CD4-positive, alpha-beta T cell (primary cell): ENCODE data around the gene DRGX. TPM values are rescaled to one million over a fixed set of nuclear protein-coding genes. Genes with fewer than 3 reads are reported as not detected.

Experiments used
- ATAC-seq: fragments of 200-7000 bp; cut with Tn5 transposase; one replicate; pipeline ENCODE4 v1.10.0; 2022; ENCODE audit warnings: mild to moderate bottlenecking; ENCODE audit not compliant: poor library complexity
- CTCF ChIA-PET: fragments of 350-600 bp; sonication (Branson Sonifier 250); formaldehyde crosslinking; loops from one replicate; lab custom pipeline; 2021; ENCODE audit warnings: antibody characterized with exemption, inconsistent platforms; lab: Charles Lee
- POLR2A ChIA-PET: fragments of 350-600 bp; sonication (Branson Sonifier 250); formaldehyde crosslinking; loops from one replicate; lab custom pipeline; 2021; ENCODE audit warnings: antibody characterized with exemption, inconsistent platforms; lab: Charles Lee
- DNase-seq, 14 experiments: peaks; one replicate each; pipeline ENCODE4 v3.0.0-alpha.2; 2013 to 2020; ENCODE audit warnings: mixed read lengths in 2 of 14
- H3K27ac ChIP-seq, 2 donors: one replicate each; pipeline versions ENCODE4 v1.5.1 to v1.7.0; 2013; ENCODE audit warnings: low read length in 2 of 2, low read depth in 1 of 2, mild to moderate bottlenecking in 1 of 2
- H3K27me3 ChIP-seq, 2 experiments: 1 replicate in 1 of 2; 2 replicates in 1 of 2; pipeline versions ENCODE4 v1.6.1 to v1.7.0; 2013; ENCODE audit warnings: low read length in 2 of 2, control low read depth in 1 of 2, mild to moderate bottlenecking in 1 of 2, moderate library complexity in 1 of 2; ENCODE audit not compliant: insufficient read depth in 2 of 2, control insufficient read depth in 1 of 2
- H3K36me3 ChIP-seq: one replicate; pipeline ENCODE4 v1.6.1; 2013; ENCODE audit warnings: low read length, control low read depth; ENCODE audit not compliant: insufficient read depth
- H3K4me1 ChIP-seq: one replicate; pipeline ENCODE4 v1.6.1; 2013; ENCODE audit warnings: low read length, control low read depth; ENCODE audit not compliant: insufficient read depth
- H3K4me3 ChIP-seq: one replicate; pipeline ENCODE4 v1.5.1; 2013; ENCODE audit warnings: mild to moderate bottlenecking, low read length, moderate library complexity
- H3K9me3 ChIP-seq, 2 experiments: 1 replicate in 1 of 2; 2 replicates in 1 of 2; pipeline versions ENCODE4 v1.6.1 to v1.7.0; 2013; ENCODE audit warnings: low read length in 2 of 2, mild to moderate bottlenecking in 2 of 2, control low read depth in 1 of 2, moderate library complexity in 1 of 2; ENCODE audit not compliant: control insufficient read depth in 1 of 2, insufficient read depth in 1 of 2
- H3K27ac Mint-ChIP-seq: one replicate; pipeline ENCODE4 v1.8.0; 2020; ENCODE audit warnings: mixed read lengths
- H3K27me3 Mint-ChIP-seq: one replicate; pipeline ENCODE4 v1.8.0; 2021; ENCODE audit warnings: mixed read lengths
- H3K36me3 Mint-ChIP-seq: one replicate; pipeline ENCODE4 v1.8.0; 2021; ENCODE audit warnings: low read depth, mixed read lengths
- H3K4me1 Mint-ChIP-seq: one replicate; pipeline ENCODE4 v1.8.0; 2021; ENCODE audit warnings: low read depth, mixed read lengths
- H3K4me3 Mint-ChIP-seq: one replicate; pipeline ENCODE4 v1.8.0; 2020; ENCODE audit warnings: mild to moderate bottlenecking, mixed read lengths
- H3K9me3 Mint-ChIP-seq: one replicate; pipeline ENCODE4 v1.8.0; 2020; ENCODE audit warnings: mixed read lengths
- CTCF ChIP-seq: fragments of 200-600 bp; IDR thresholded peaks from one replicate; pipeline ENCODE4 v1.8.0; 2022; ENCODE audit warnings: antibody characterized with exemption, mild to moderate bottlenecking
- intact Hi-C, 2 experiments: fragments of 100-400 bp; cut with DNase I in 1 of 2; cut with micrococcal nuclease in 1 of 2; formaldehyde crosslinking; loops; one replicate each; pipeline versions ENCODE4 v1.15.1 to v1.9.0; 2023 to 2025; cut with DNase I, micrococcal nuclease
- total RNA-seq, 174 experiments: library from RNA in 2 of 174; stranded (reverse) in 2 of 174; gene quantifications; one replicate each; pipeline ENCODE4 v1.2.3 and lab custom pipeline; 2021 to 2026

The DRGX gene
- total RNA-seq, 2 experiments from 2014 or later, result not detected

- H3K4me1 Mint-ChIP-seq, result no peaks in the 10 kb centered on the region
- ATAC-seq, result no peak
- Histone ChIP-seq H3K27ac (no peak overlapping the region), H3K4me3 (no peak overlapping the region), H3K4me1 (no peaks in the 10 kb centered on the region), H3K27me3 (peaks cover 0 to 2% of the 10 kb centered on the region in 2 experiments), H3K9me3 (peaks cover 0 to 11% of the 10 kb centered on the region in 2 experiments), H3K36me3 (no peaks in the 10 kb centered on the region)
- no peak overlapping the region for H3K27ac Mint-ChIP-seq
- no peaks in the 10 kb centered on the region for H3K9me3 Mint-ChIP-seq
- H3K36me3 Mint-ChIP-seq, result no peaks in the 10 kb centered on the region
- DNase-seq, result no peak
- H3K27me3 Mint-ChIP-seq, result peaks cover 31% of the 10 kb centered on the region
- POLR2A ChIA-PET, result no interaction called here
- intact Hi-C loops, result no loop called here
- H3K4me3 Mint-ChIP-seq, result no peak overlapping the region
- CTCF ChIA-PET, result no interaction called here
- TF ChIP-seq CTCF, result no peak
Measured at GRCh38 chr10:49384268-49384953, 11.5 kb downstream of the DRGX start.

DNA sequence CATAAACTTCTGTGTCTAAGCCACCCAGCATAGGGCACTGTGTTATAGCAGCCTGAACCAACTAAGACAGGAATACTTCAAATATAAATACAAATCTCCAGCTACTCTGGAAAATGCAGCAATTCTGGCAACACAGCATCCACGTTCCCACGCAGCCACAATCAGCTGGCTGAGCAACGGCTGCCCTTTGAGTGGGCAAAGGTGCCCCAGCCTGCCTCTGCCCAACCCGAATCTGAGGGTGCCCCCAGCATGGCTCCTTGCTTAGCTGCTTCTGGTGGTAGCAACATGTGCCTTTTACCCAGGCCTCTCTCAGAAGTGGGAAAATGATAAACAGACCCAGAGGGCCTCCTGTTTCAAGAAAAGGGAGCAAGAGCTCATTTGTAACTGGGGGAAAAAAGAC lies 12.0 kb downstream of the DRGX start:
- Histone ChIP-seq H3K27ac (no peak overlapping the region), H3K36me3 (no peaks in the 10 kb centered on the region), H3K4me3 (no peak overlapping the region), H3K27me3 (peaks cover 0 to 2% of the 10 kb centered on the region in 2 experiments), H3K4me1 (no peaks in the 10 kb centered on the region), H3K9me3 (peaks cover 0 to 11% of the 10 kb centered on the region in 2 experiments)
- Mint-ChIP-seq H3K4me1 (no peaks in the 10 kb centered on the region), H3K9me3 (no peaks in the 10 kb centered on the region), H3K36me3 (no peaks in the 10 kb centered on the region), H3K27me3 (peaks cover 27% of the 10 kb centered on the region), H3K27ac (no peak overlapping the region), H3K4me3 (no peak overlapping the region)
- DNase-seq (no peak), ATAC-seq (no peak)
- ChIA-PET POLR2A (no interaction called here), CTCF (no interaction called here)
- intact Hi-C loops, result no loop called here
- no peak for TF ChIP-seq CTCF

GRCh38 chr10:49382826-49383225 lies 13.1 kb downstream of the DRGX start:
- no peaks in the 10 kb centered on the region for H3K36me3 Mint-ChIP-seq
- no peak for DNase-seq
- H3K4me3 Mint-ChIP-seq, result no peak overlapping the region
- H3K4me1 Mint-ChIP-seq, result no peaks in the 10 kb centered on the region
- Histone ChIP-seq H3K4me3 (no peak overlapping the region), H3K9me3 (peaks cover 0 to 11% of the 10 kb centered on the region in 2 experiments), H3K27ac (no peak overlapping the region), H3K4me1 (no peaks in the 10 kb centered on the region), H3K27me3 (peaks cover 0 to 1% of the 10 kb centered on the region in 2 experiments), H3K36me3 (no peaks in the 10 kb centered on the region)
- H3K27ac Mint-ChIP-seq, result no peak overlapping the region
- CTCF ChIA-PET, result no interaction called here
- intact Hi-C loops, result no loop called here
- no peak for ATAC-seq
- POLR2A ChIA-PET, result no interaction called here
- H3K9me3 Mint-ChIP-seq, result no peaks in the 10 kb centered on the region
- no peak for TF ChIP-seq CTCF
- peaks cover 17% of the 10 kb centered on the region for H3K27me3 Mint-ChIP-seq
